Fibroblast of skin of left quadriceps (primary cell): ENCODE data around the gene FRAS1.
"Not testable (repeated sequence)": the region's sequence is repeated elsewhere in the genome, so short reads cannot be mapped to it uniquely, and the experiment has no call there.

Source experiments
- DNase-seq, 2 experiments: peaks; one replicate each; pipeline ENCODE4 v3.0.0-alpha.2; 2013; ENCODE audit warnings: low read depth in 2 of 2

Gene FRAS1

GRCh38 chr4:78057600-78058550, 752 bp downstream of the FRAS1 start:
- no peak for DNase-seq

DNA sequence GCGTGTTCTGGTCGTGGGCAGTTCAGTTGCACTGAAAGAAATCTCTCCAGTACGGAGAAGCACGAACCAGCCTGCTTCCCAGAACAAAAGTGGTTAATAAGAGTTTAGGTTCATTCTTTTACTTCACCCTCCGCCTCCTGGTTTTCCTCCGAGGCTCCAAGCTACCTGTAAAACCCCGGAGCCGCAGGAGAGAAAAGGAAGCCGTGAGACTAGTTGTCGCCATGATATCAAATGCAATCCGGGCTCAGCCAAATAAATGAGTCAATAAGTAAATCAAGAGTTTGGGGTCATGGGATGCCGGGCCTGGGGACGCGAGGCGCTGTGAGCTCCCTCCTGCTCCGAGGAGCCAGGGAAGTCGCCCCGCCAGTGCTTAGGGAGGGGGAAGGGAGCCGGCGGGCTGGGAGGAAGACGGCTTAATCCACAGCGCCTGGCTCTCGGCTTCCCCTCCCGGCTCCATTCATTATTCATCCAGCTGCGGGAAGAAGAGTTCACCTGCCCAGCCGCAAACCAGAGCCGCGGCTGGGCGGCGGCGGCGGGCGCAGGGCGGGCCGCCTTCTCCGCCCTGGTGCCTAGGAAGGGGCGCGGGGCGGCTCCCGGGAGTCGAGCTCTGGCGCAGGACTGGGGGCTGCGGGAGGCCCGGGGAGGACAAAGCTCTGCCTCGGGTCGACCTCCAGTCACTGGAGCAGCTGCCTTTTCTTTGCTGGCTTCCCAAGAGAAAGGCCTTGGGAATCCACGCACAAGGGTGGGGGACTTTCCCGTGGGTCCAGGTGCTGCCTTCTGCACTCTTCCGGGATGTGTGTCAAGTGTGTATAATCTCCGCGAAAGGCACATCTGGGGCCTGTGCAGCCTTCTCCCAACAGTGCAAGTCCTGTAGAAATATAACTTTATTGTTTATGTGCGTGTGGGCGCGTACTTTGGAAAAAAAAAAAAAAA, 1.7 kb downstream of the FRAS1 start:
- no peak for DNase-seq

DNA sequence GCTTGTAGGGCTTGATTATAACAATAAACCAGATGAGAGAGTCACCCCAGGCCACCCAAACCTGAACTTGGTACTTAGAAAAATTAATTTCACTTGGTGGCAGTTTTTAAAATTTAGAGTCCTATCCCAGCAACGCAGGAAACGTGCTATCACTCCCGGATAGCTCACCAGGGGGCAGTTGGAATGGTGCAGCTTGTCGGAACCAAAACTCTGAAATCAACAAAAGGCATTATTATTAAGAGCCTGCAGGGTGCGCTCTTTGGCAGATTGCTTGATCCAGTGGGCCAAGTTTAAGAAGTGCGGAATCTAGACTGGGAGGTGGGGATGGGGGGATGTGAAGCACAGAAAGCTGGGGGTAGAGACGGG, 2.4 kb downstream of the FRAS1 start:
- peak; percentile 63 to 70 for DNase-seq

DNA sequence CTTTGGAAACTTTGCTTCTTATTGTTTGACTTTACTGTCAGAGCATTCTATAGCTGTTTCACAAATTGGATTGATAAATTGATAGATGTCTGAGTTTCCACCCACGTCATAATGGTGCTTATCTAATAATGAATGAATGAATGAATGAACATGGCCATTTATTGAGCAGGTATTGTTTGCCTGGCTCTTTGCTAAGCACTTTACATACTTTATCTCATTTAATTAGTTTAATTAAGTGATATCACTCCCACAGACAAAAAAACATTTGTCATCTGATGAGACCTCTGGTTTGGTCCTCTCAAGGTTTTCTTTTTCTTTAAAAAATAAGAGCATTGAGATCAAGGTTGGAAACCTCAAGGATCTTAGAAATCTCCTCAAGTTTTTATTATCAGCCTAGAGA, 2.8 kb downstream of the FRAS1 start:
- DNase-seq, result no peak

DNA sequence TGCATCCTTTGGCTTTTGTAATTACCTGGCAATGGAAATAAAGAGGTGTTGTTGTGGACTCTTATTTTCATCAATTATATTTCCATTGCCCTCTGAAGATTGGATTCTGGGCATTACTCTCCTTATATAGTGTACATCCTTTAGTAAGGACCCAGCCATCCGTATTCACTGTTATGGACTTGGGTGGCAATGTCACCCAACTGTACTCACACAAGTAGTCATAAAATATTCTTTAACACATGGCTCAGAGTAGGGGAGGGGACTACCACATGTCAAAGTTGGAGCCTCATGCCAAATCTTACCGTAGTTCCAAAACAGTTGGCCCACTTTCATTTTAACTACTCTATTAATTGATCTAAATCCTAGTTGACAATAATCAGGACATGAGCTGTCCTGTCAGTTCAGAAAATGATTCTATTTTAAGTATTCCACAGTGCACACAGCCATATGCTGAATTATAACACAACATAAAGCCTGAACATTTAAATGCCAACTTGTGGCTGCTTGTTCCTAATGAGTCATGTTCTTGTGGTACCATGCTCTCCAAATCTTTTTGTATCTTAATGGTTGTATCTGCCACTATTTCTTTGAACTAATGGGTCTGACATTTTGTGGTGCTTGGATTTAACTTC, 4.9 kb downstream of the FRAS1 start:
- no peak for DNase-seq

GRCh38 chr4:78065508-78066192, 8.5 kb downstream of the FRAS1 start:
- DNase-seq, result no peak

GRCh38 chr4:78068481-78068880, 11.4 kb downstream of the FRAS1 start:
- no peak for DNase-seq

- no peak for DNase-seq
Observed at GRCh38 chr4:78069319-78069718, 12.2 kb downstream of the FRAS1 start.

DNA sequence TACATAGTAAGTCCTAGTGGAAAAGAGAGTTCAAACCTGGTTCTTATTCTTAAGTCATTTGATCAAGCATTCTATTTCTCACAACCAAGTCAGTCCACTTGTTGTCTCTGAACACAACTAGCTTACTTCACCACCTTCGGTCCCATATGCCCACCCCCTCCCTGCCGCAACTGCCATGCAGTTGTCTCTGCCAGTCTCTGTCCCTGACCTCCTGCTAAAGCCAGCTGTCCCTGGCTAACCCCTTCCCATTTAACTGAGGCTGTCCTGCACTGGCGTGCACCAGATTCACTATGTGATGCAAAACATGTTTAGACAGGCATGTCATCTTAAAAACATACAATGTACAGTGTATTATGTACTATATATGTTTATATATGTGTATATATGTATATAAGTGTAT, 12.7 kb downstream of the FRAS1 start:
- no peak for DNase-seq

GRCh38 chr4:78070731-78071282, 13.7 kb downstream of the FRAS1 start:
- DNase-seq, result no peak

- no peak for DNase-seq
Observed at GRCh38 chr4:78074759-78075158, 17.6 kb downstream of the FRAS1 start.

DNA sequence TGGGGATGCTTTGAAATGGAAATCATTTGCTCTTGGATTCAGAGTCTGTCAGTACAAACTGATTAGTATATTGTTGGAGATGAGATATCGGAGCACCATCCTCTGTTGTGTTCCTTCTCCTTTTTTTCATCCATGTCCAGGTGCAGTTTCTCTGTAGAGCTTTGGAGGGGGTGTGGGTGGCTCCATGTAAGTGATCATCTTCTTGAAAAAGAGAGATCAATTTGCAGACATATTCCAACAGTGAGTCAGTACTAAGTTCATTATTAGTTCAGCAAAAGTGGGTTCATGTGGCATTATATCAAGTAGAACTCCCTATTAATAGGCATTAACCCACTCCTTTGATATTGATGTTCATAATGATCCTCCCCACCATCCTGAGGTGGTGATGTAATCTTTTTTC, 18.9 kb downstream of the FRAS1 start:
- no peak for DNase-seq

GRCh38 chr4:78078101-78078500, 21.0 kb downstream of the FRAS1 start:
- no peak for DNase-seq

DNA sequence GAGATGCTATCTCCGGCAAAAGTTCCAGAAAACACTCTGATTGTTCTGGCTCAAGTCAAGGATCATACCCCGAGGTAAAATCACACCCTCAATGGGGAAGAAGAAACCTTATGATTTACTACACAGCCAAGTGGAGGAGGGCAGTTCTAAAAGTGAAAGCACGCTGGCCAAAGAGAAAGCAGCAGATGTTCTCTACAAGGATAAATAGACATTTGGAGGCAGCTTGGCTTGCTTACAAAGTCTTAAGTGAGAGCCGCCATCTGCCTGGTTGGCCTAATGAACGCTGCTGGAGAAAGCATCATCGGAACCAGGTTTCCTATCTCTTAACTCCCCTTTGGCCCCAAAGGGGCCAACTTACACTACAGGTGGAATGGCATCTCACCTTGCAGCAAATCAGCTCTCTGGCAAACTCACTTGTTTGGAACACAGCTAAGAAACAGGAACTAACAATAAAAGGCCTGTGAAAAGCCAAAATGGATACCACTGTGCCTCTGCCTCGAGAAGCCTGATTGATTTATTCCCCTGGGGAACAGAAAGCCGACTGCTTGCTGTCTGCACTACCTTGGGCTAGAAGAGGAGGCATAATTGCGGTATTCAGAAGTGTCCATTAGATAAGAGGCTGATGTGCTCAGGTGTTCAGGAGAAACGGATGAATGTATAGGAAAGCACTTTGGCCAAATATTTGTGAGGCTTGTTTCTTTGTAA, 22.8 kb downstream of the FRAS1 start:
- DNase-seq, result no peak

DNA sequence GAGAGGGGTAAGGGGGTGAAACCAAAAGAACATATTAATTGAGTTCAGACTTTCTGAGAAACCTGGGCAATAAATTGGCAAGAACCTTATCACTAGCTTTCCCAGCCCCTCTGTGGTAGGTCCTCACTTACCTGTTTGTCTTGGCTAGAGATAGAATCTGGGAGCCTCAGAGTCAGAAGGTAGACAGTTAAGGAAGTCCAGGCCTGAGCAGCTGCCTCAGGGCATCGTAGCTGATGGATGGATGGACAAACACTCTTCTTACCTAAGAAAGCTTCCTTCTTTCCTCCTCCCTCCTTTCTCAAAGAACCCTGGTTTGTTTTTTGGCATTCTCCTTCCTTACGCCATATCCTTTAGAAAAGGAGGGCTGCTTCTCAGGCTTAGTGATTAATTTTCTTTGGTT, 24.4 kb downstream of the FRAS1 start:
- DNase-seq, result no peak

DNA sequence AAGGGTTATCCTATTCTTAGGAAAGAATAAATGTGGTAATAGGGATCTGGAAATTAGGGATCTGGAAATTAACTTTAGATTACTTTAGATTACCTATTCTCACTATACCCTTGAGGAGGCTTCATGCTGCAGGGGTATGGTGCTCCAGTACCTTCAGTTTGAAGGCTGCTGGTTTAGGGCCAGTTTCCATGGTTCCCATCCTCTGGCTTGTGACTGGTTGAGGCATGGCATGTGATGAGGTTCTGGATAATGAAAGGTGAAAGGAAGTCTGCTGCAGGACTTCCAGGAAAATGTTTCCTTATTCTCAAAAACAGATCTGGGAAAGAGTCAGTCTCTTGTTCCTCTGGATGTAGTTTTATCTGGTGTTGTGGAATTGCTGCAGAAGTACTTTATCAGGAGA, 25.9 kb downstream of the FRAS1 start:
- no peak for DNase-seq

DNA sequence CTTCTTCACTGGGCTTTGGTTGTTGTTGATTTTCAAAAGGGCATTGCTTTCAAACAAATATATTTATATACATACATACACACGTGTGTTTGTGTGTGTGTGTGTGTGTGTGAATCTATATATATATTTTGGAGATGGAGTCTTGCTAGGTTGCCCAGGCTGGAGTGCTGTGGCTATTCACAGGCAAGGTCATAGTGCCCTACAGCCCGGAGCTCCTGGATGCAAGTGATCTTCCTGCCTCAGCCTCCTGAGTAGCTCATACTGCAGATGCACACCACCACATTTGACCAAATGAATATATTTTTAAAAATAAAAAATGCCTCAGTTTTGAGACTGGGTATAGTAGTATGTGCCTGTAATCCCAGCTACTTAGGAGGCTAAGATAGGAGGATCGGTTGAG, 34.4 kb downstream of the FRAS1 start:
- no peak for DNase-seq

- DNase-seq, result not testable (repeated sequence)
Observed at GRCh38 chr4:78092350-78092749, 35.2 kb downstream of the FRAS1 start.

DNA sequence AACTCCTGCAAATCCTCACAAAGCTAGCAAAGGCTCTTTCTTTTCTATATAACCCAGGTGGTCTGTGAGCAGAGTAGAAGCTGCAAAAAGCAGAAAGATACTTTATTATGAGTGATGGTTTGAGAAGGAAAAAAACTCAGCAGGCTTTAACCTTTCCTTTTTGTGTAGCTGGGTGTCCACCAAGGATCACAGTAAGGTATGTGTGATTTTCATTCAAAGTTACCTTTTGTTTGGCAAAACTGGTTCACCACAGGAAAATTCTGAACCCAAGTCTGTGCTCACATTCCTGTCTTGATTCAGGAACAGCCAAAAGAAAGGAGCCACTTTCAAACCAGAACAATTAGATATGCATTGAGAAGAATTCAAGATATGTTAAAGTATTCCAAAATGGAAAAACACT, 35.7 kb downstream of the FRAS1 start:
- no peak for DNase-seq

DNA sequence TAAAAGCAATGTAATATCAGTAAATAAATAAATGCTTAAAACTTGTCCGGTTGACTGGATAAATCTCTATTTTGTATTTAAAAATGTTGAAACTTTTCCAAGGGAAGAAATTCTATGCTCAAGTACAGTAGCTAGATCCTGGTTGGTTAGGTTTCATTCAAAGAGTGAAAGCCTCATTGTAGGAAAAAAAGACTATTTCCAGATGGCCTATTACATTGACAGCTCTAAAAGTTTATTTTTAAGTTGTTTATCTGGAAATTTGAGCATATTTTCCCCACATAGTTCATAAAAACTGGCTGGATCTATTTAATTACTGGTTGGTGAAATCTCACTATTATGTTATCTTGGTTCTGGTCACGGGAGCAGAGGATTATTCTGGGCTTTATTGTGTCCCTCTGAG, 38.0 kb downstream of the FRAS1 start:
- no peak for DNase-seq

DNA sequence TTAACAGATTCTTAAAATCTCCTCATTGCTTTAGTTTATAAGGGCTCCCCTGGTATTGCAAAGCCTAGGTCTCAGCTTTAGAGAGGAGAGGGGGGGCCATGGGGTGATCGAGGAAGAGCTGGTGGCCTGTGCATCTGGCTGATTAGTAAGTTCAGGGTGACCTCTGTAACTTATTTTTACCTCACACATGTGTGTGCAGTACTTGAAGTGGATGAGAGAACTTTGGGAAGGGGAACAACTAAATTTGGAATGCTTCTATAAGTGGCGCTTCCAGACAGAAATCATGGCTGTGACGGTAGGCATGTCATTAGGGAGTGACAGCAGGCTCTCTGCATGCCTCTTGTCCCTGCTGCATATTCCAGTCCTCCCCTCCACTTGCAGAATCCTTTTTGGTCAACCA, 41.9 kb downstream of the FRAS1 start:
- DNase-seq, result no peak
